ENCODE measurements around the gene MYO1F.

Gene MYO1F

GRCh38 chr19:8501981-8502380 lies 75.3 kb downstream of the MYO1F start:
- DNase-seq (ENCODE audit: extremely low spot score): no peak
- CTCF ChIA-PET: no interaction called here

DNA sequence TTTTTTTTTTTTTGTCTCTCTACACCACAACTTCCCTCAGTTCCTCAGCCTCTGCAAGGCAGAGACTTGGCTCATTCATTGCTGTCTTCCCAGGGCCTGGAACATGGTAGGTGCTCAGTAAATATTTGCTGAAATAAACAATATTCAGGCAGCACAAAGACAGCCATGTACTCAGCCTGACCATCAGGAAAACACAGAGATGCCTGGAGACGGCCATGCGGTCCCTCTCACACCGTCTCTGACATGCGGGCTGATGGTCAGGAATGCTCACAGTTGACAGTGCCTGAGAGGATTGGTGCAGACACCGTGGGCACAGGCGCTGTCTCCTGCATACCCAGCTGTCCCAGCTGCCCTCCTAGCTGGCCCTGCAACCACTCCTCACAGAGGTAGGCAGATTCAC lies 75.7 kb downstream of the MYO1F start:
- ChIA-PET POLR2A (no interaction called here), CTCF (no interaction called here)
- no peak for DNase-seq (ENCODE audit: extremely low spot score)
- TF ChIP-seq ZNF384 (IDR thresholded peaks at IDR 0.05) (no peak), NFRKB (IDR thresholded peaks at IDR 0.05) (no peak), SUZ12 (IDR thresholded peaks at IDR 0.05) (no peak), TARDBP (IDR thresholded peaks at IDR 0.05) (no peak), FOXM1 (IDR thresholded peaks at IDR 0.05; ENCODE audit: borderline replicate concordance) (no peak), CTBP1 (IDR thresholded peaks at IDR 0.05; ENCODE audit: borderline replicate concordance) (no peak), L3MBTL2 (conservative IDR thresholded peaks at IDR 0.05) (no peak), ARNT (IDR thresholded peaks at IDR 0.05) (no peak), HDGF (IDR thresholded peaks at IDR 0.05; ENCODE audit: borderline replicate concordance) (no peak), FOXA1 (IDR thresholded peaks at IDR 0.05) (no peak), ELF4 (IDR thresholded peaks at IDR 0.05) (no peak), PKNOX1 (IDR thresholded peaks at IDR 0.05) (no peak), SP1 (IDR thresholded peaks at IDR 0.05) (no peak), FOXK2 (IDR thresholded peaks at IDR 0.05) (no peak), LEF1 (IDR thresholded peaks at IDR 0.05; ENCODE audit: borderline replicate concordance) (no peak)

More at GRCh38 chr19:8501981-8502380, 75.3 kb downstream of the MYO1F start:
- POLR2A ChIA-PET: no interaction called here
- TF ChIP-seq FOXM1 (IDR thresholded peaks at IDR 0.05; ENCODE audit: borderline replicate concordance) (no peak), SUZ12 (IDR thresholded peaks at IDR 0.05) (no peak), HDGF (IDR thresholded peaks at IDR 0.05; ENCODE audit: borderline replicate concordance) (no peak), ARNT (IDR thresholded peaks at IDR 0.05) (no peak), ELF4 (IDR thresholded peaks at IDR 0.05) (no peak), LEF1 (IDR thresholded peaks at IDR 0.05; ENCODE audit: borderline replicate concordance) (no peak), ZNF384 (IDR thresholded peaks at IDR 0.05) (no peak), NFRKB (IDR thresholded peaks at IDR 0.05) (no peak), L3MBTL2 (conservative IDR thresholded peaks at IDR 0.05) (no peak), BHLHE40 (IDR thresholded peaks at IDR 0.05; ENCODE audit: borderline replicate concordance) (no peak), FOXK2 (IDR thresholded peaks at IDR 0.05) (no peak), CTBP1 (IDR thresholded peaks at IDR 0.05; ENCODE audit: borderline replicate concordance) (no peak), FOXA1 (IDR thresholded peaks at IDR 0.05) (no peak), TARDBP (IDR thresholded peaks at IDR 0.05) (no peak), SP1 (IDR thresholded peaks at IDR 0.05) (no peak), PKNOX1 (IDR thresholded peaks at IDR 0.05) (no peak)

- ChIA-PET POLR2A (interaction anchor here (0.9 kb wide), 1 partner anchor 13 kb away, joined by 4 read pairs; the partner anchor contains the start of gene ZNF414), CTCF (no interaction called here)
- TF ChIP-seq SP1 (IDR thresholded peaks at IDR 0.05) (no peak), PKNOX1 (IDR thresholded peaks at IDR 0.05) (no peak)
- DNase-seq (ENCODE audit: extremely low spot score): no peak
Observed at GRCh38 chr19:8500158-8500557, 77.1 kb downstream of the MYO1F start.

- TF ChIP-seq ARNT (IDR thresholded peaks at IDR 0.05) (no peak), FOXA1 (IDR thresholded peaks at IDR 0.05) (no peak), BHLHE40 (IDR thresholded peaks at IDR 0.05; ENCODE audit: borderline replicate concordance) (no peak), L3MBTL2 (conservative IDR thresholded peaks at IDR 0.05) (no peak), SP1 (IDR thresholded peaks at IDR 0.05) (no peak), HDGF (IDR thresholded peaks at IDR 0.05; ENCODE audit: borderline replicate concordance) (no peak), LEF1 (IDR thresholded peaks at IDR 0.05; ENCODE audit: borderline replicate concordance) (no peak), TARDBP (IDR thresholded peaks at IDR 0.05) (no peak), ELF4 (IDR thresholded peaks at IDR 0.05) (no peak), PKNOX1 (IDR thresholded peaks at IDR 0.05) (no peak), NFRKB (IDR thresholded peaks at IDR 0.05) (no peak), FOXM1 (IDR thresholded peaks at IDR 0.05; ENCODE audit: borderline replicate concordance) (no peak), ZNF384 (IDR thresholded peaks at IDR 0.05) (no peak), FOXK2 (IDR thresholded peaks at IDR 0.05) (no peak), CTBP1 (IDR thresholded peaks at IDR 0.05; ENCODE audit: borderline replicate concordance) (no peak), SUZ12 (IDR thresholded peaks at IDR 0.05) (no peak)
- no peak for DNase-seq (ENCODE audit: extremely low spot score)
- ChIA-PET POLR2A (interaction anchor here (0.9 to 3.0 kb wide), 2 partner anchors 14 kb away, joined by 4 to 12 read pairs; partner anchors contain the start of gene ZNF414), CTCF (no interaction called here)
Observed at GRCh38 chr19:8499048-8499833, 78.0 kb downstream of the MYO1F start.

- ChIA-PET CTCF (no interaction called here), POLR2A (interaction anchor here (3.0 kb wide), 1 partner anchor 15 kb away, joined by 12 read pairs; the partner anchor contains the start of gene ZNF414)
- no peak for TF ChIP-seq PKNOX1 (IDR thresholded peaks at IDR 0.05)
- no peak for DNase-seq (ENCODE audit: extremely low spot score)
Observed at GRCh38 chr19:8498295-8498694, 78.9 kb downstream of the MYO1F start.

Data from HEK293T (cell line).